ENCODE results near the gene SLC23A2. TPM values are rescaled to one million over a fixed set of nuclear protein-coding genes. Genes with fewer than 3 reads are reported as not detected.

SLC23A2 gene
- total RNA-seq, 1 donor from 2014 or later, result 24.2 TPM

DNA sequence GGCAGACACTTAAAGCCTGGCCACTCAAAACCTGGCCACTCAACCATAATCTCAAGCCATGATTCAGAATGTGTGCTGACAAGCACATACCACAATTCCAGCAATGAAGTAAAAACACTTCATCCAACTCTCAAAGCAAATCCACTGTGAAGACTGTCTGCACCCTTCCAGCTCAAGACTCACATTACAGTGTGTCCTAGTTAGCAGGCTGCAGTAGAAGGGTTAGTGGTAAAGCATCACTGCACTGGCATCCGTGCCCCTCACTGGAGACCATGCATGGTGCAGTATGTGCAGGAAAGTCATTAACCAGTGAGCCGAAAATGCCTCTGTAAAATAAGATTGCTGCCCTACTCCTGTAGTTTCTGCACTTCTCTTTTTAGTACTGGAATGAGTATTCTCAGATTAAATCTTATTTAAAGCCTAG lies 43.4 kb downstream of the SLC23A2 start:
- Mint-ChIP-seq H3K9me3 (ENCODE audit: low read depth) (no peaks in the 10 kb centered on the region), H3K27me3 (ENCODE audit: low read depth) (no peaks in the 10 kb centered on the region), H3K27ac (ENCODE audit: unreplicated experiment) (no peak overlapping the region), H3K4me3 (ENCODE audit: unreplicated experiment) (no peak overlapping the region), H3K4me1 (ENCODE audit: low read depth) (peaks cover 35% of the 10 kb centered on the region), H3K36me3 (ENCODE audit: low read depth) (no peaks in the 10 kb centered on the region)
- no peak for DNase-seq (ENCODE audit: low spot score)
- TF ChIP-seq, protein P1, sequence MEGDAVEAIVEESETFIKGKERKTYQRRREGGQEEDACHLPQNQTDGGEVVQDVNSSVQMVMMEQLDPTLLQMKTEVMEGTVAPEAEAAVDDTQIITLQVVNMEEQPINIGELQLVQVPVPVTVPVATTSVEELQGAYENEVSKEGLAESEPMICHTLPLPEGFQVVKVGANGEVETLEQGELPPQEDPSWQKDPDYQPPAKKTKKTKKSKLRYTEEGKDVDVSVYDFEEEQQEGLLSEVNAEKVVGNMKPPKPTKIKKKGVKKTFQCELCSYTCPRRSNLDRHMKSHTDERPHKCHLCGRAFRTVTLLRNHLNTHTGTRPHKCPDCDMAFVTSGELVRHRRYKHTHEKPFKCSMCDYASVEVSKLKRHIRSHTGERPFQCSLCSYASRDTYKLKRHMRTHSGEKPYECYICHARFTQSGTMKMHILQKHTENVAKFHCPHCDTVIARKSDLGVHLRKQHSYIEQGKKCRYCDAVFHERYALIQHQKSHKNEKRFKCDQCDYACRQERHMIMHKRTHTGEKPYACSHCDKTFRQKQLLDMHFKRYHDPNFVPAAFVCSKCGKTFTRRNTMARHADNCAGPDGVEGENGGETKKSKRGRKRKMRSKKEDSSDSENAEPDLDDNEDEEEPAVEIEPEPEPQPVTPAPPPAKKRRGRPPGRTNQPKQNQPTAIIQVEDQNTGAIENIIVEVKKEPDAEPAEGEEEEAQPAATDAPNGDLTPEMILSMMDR (IDR thresholded peaks at IDR 0.05), result no peak

GRCh38 chr20:4957187-4957586 lies 44.1 kb downstream of the SLC23A2 start:
- TF ChIP-seq, protein P1 (IDR thresholded peaks at IDR 0.05), result no peak
- no peak overlapping the region for H3K4me3 Mint-ChIP-seq (ENCODE audit: unreplicated experiment)
- H3K27me3 Mint-ChIP-seq (ENCODE audit: low read depth), result no peaks in the 10 kb centered on the region
- peaks cover 2% of the 10 kb centered on the region for H3K36me3 Mint-ChIP-seq (ENCODE audit: low read depth)
- H3K27ac Mint-ChIP-seq (ENCODE audit: unreplicated experiment), result no peak overlapping the region
- DNase-seq (ENCODE audit: low spot score), result no peak
- H3K4me1 Mint-ChIP-seq (ENCODE audit: low read depth), result peaks cover 32% of the 10 kb centered on the region
- H3K9me3 Mint-ChIP-seq (ENCODE audit: low read depth), result peaks cover 3% of the 10 kb centered on the region

- TF ChIP-seq, protein P1 (IDR thresholded peaks at IDR 0.05), result peak; percentile 94
- peaks cover 5% of the 10 kb centered on the region for H3K9me3 Mint-ChIP-seq (ENCODE audit: low read depth)
- no peak overlapping the region for H3K4me3 Mint-ChIP-seq (ENCODE audit: unreplicated experiment)
- no peaks in the 10 kb centered on the region for H3K27me3 Mint-ChIP-seq (ENCODE audit: low read depth)
- H3K4me1 Mint-ChIP-seq (ENCODE audit: low read depth), result peaks cover 29% of the 10 kb centered on the region
- H3K27ac Mint-ChIP-seq (ENCODE audit: unreplicated experiment), result no peak overlapping the region
- no peak for DNase-seq (ENCODE audit: low spot score)
- peaks cover 2% of the 10 kb centered on the region for H3K36me3 Mint-ChIP-seq (ENCODE audit: low read depth)
Measured at GRCh38 chr20:4956200-4956810, 45.0 kb downstream of the SLC23A2 start.

DNA sequence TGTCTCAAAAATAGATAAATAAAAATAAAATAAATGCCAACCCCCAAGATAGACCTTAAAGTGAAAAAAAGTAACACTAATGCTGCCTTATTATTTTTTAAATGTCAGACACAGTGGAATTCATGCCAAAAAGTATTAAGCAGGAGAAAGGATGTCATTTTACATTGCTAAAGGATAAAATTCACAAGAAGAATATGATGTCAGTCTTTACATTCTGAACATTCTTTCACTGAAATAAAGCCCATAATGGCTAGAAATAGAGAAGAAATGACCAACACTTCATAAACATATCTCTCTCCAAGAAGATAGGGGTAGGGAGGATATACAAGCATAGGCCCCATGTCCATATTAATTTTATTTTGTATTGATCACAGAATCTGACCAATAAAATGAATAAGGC lies 47.4 kb downstream of the SLC23A2 start:
- Mint-ChIP-seq H3K4me1 (ENCODE audit: low read depth) (peaks cover 46% of the 10 kb centered on the region), H3K9me3 (ENCODE audit: low read depth) (peaks cover 5% of the 10 kb centered on the region), H3K27me3 (ENCODE audit: low read depth) (no peaks in the 10 kb centered on the region), H3K27ac (ENCODE audit: unreplicated experiment) (peak overlapping the region; percentile 65), H3K4me3 (ENCODE audit: unreplicated experiment) (no peak overlapping the region), H3K36me3 (ENCODE audit: low read depth) (peaks cover 2% of the 10 kb centered on the region)
- no peak for DNase-seq (ENCODE audit: low spot score)
- TF ChIP-seq, protein P1 (IDR thresholded peaks at IDR 0.05), result no peak

DNA sequence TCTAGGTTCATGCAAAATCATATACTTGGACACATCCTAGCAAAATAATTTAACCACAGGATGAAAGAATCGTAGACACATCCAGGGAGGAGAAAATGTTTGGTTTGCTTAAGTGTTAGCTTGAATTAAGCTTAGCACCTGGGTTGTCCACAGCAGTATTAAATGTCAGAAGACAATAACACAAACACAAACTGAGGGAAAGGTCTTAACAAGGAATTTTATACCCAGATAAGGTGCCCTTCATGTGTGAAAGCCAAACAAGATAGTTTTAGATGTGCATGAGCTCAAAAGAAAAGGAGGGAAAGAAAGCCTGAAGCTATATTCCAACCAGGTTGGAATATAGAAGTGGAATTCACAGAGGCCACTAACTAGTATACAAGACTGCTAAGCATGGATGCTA lies 49.1 kb downstream of the SLC23A2 start:
- no peak for DNase-seq (ENCODE audit: low spot score)
- H3K4me3 Mint-ChIP-seq (ENCODE audit: unreplicated experiment), result no peak overlapping the region
- peaks cover 52% of the 10 kb centered on the region for H3K4me1 Mint-ChIP-seq (ENCODE audit: low read depth)
- no peak overlapping the region for H3K27ac Mint-ChIP-seq (ENCODE audit: unreplicated experiment)
- H3K36me3 Mint-ChIP-seq (ENCODE audit: low read depth), result peaks cover 2% of the 10 kb centered on the region
- H3K9me3 Mint-ChIP-seq (ENCODE audit: low read depth), result peaks cover 5% of the 10 kb centered on the region
- H3K27me3 Mint-ChIP-seq (ENCODE audit: low read depth), result no peaks in the 10 kb centered on the region
- TF ChIP-seq, protein P1 (IDR thresholded peaks at IDR 0.05), result no peak

Data from chondrocyte (in vitro differentiated cells).